GM18861 (cell line): ENCODE results near the gene PLSCR4.
"Not testable (repeated sequence)": the region's sequence is repeated elsewhere in the genome, so short reads cannot be mapped to it uniquely, and the experiment has no call there.

Experiments
- ATAC-seq: cut with Tn5 transposase; IDR thresholded peaks from one replicate; pipeline ENCODE4 v1.9.1; 2021; ENCODE audit not compliant: unreplicated experiment

Gene PLSCR4

DNA sequence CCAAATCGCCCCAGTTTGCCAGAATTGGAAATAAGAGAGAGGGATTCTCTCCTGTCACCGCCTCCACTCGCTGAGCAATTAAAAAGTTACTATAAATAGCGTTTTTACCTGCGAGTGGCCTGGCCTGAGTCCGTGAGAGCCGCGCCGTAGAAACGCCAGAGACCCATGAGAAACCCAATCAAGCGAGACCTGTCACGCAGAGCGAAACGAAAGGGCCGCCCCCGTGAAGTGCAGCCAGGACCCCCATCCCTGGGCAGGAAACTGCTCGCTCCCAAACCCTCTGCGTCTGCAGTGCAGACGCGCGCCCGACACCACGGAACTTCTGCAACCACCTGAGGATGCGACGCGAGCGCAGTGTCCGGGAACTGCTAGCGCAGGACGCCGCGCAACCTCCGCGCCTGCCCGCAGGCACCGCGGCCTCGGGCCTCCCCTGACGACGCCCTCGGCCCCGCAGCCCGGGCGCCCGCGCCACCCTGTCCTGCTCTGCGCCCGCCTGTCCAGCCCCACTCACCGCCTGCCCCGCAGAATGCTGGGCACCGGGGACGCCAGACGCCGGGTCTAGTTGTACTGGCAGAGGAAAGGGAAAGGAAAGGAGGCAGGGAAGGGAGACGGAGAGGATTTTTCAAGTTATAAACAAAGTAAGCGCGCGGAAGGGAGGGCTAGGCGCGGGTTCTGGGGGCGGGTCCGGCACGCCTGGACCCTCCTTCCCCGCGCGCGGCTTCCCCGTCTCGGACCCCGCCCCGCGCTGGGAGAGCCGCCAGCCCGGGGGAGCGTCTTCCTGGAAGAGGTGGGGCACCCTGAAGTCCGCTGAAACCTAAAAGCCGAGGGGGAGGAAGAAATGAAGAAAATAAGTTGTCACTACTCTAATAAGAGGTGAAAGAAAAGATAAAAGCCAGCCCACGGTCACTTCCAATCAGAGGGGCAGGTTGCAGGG is at the start of gene PLSCR4:
Gene PLSCR4, minus strand, starts transcription at position 657 of the 934 bp plus-strand sequence. CDS start 29,034 bp downstream, outside the sequence.
- ATAC-seq = no peak

GRCh38 chr3:146293401-146293800 is 42.5 kb upstream of the PLSCR4 start:
- not testable (repeated sequence) for ATAC-seq

DNA sequence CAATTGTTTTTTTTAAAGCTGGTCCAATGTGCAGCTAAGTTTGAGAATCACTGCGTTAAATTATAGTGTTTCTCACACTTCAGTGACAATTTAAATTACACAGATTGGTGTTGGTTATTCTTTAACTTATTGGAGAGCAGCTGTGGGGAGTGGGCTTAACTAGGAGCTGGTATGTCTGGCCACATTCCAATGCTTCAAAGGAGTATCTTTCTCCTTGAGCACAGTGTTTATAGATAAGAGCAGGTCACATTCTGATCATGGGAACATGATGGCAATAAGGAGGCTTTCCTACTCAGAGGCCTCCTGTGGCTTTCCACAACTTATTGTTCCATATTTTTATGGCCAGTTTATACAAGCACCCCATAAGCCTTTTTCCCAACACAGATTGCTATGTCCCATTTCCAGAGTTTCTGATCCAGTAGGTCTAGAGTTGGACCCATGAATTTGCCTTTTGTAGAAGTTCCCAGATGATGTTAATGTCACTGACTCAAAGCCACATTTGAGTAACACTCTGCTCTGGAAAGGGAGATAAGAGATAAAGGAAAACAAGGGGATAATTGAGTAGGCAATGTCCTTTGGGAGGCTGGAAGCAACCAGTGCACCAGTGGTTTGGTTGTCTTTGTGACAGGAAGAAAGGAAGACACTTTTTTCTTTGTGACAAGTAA is 33.0 kb upstream of the PLSCR4 start:
- ATAC-seq = no peak

DNA sequence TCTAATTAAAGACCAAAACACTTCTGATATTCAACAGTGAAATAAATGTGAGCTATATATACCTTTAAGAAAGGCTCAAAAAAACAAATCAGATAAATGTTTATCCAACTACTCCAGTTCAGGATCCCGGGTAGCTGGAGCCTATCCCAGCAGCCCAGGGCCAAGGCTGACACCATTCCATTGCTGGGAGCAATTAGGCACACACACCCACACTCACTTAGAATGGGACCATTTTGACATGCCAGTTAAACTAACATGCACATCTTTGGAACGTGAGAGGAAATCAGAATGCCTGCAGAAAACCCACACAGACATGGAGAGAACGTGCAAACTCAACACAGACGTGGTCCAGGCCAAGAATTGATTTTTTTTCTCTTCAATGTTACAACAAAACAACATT is 30.0 kb upstream of the PLSCR4 start:
- no peak for ATAC-seq

GRCh38 chr3:146279951-146280350 is 29.0 kb upstream of the PLSCR4 start:
- ATAC-seq = no peak

GRCh38 chr3:146279013-146279412 is 28.1 kb upstream of the PLSCR4 start:
- no peak for ATAC-seq

DNA sequence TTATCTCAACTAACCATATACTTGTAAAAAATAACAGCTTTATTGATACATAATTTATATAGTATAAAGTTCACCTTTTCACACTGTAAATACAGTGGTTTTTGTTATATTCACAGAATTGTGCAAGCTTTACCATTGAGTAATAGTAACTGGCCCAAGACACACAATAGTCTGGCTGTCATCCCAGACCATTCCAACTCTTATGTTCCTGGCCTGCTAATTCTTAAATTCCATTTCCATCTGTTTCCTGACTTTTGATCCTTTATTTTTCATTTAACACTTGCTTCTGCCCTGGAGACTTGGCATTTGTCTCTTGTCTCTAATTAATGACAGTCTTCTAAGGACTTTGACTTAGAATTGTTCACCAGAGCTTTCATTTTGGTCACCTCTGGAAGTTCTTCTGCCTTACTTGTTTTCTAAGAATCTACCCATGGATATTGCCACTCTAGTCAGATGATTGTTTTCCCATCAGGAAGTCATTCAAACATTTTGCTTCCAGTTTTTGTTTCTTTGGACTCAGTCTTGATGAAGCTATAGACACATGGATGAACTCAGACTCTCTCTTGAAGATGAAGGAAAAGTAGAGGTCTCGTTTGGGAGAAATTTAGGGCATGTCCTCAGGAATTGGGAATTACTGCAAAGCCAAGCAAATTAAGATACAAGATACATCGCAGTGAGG is 27.2 kb upstream of the PLSCR4 start:
- ATAC-seq = no peak

DNA sequence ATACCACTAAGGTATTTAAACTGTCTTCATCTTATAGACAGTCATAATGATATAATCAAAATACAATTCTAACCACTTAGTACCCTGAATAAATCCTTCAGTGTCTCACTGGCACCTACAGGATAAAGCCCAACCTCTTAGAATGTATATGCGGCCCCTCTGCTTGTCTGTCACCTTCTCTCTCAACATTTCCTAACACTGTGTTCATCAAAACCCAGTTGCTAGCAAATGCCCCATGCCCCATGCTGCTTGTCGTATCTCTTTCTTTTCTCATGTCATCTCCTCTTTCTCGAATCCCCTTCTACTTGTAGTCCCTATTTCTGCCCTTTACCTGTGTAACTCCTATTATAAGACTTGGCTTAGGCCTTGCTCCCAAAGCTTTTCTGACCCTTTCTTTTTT is 24.6 kb upstream of the PLSCR4 start:
- no peak for ATAC-seq

DNA sequence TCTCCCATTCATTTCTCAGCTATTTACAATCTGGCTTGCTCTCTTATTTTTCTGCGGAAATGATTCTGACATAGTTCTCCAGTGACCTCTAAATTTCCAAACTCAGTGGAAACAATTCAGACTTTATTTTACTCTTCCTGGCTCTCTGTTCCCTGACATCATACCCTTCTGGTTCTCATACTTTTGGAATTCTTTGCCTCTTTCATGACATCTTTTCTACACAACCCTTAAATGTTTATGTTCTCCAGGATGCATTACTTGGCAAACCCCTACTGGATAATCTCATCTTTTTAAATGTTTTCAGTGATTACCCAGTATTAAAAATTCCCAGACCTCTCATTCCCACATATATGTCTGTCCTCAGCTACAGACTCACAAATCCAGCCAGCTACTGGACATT is 23.9 kb upstream of the PLSCR4 start:
- ATAC-seq = no peak

DNA sequence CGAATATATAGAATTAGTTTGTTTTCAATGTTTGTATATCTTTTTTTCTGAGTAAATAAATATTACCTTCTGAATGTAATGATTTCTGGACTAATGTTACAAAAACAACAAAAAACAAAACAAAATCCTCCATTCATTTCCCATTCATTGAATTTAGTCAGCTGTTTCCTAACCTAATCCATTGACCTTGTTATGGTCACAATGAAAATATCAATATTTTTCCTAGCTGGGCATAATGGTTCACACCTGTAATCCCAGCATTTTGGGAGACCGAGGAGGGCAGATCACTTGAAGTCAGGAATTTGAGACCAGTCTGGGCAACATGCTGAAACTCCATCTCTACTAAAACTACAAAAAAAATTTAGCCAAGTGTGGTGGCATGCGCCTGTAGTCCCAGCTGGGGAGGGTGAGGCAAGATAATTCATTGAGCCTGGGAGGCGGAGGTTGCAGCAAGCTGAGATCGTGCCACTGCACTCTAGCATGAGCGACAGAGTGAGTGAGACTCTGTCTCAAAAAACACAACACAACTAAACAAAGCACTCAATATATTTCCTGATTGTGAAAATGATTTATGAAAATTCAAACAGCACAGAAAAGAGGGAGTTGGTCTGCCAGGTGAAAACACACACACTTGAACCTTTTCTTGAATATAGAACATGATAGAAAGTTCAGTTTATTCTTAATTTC is 23.0 kb upstream of the PLSCR4 start:
- no peak for ATAC-seq

DNA sequence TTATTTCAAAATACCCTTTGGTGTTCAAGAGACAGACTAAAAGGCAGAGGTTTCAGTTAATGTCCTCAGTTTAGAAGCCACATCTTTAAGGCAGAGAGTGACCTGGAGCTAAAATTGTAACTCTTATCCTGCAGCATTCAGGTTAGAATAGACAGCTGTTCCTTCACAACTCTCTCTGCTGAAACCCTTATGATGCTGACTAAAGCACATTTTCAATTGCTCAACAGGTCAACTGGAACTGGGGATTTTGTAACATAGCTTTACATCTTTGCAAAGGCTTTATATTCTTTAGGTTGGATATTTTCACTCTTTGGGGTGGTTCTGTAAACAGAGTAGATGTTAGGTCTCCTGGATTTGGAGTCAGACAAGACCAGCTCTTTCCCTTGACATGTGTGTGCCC is 20.3 kb upstream of the PLSCR4 start:
- ATAC-seq = no peak

DNA sequence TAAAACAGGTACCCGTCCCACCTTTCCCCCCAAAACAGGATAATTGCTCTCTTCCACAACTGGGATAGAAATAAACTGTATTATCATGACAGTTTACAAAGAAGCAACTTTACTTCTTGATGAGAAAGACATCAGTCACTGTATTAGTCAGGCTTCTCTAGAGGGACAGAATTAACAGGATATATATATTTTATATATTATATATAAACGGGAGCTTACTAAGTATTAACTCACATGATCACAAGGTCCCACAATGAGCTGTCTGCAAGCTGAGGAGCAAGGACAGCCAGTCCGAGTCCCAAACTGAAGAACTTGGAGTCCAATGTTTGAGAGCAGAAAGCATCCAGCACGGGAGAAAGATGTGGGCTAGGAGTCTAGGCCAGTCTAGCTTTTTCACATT is 18.4 kb upstream of the PLSCR4 start:
- ATAC-seq = no peak

GRCh38 chr3:146268535-146269219 is 17.8 kb upstream of the PLSCR4 start:
- no peak for ATAC-seq

GRCh38 chr3:146265720-146266119 is 14.8 kb upstream of the PLSCR4 start:
- ATAC-seq = no peak

DNA sequence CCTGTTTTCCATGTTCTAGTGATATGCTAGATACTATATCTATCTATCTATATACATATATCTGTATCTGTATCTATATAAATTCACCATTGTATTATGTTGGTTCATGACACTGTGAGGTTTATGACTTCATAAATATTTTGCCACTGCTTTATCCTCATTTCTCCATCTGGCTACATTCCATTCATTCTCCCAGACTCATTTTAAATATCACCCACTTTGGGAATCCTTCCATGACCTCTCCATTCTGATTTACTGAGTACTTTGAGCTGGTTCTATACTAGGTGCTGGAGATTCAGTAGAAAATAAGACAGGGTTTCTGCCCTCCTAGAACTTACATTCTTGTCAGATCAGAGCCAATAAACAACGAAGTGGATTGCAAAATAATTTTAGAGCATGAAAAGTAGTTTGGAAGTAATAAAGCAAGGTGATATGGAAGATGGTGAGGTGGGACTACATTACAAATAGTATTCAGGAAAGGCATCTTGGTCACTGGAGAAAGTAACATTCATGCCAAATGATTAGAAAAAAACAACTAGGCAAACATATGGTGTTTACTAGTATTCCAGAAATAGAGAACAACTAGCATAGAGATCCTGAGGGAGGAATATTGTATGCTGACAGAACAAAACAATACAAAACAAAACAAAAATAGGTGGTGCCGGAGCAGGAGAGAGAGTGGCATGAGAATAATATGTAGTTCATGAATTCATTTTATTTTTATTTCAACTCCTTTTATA is 11.6 kb upstream of the PLSCR4 start:
- ATAC-seq = no peak

DNA sequence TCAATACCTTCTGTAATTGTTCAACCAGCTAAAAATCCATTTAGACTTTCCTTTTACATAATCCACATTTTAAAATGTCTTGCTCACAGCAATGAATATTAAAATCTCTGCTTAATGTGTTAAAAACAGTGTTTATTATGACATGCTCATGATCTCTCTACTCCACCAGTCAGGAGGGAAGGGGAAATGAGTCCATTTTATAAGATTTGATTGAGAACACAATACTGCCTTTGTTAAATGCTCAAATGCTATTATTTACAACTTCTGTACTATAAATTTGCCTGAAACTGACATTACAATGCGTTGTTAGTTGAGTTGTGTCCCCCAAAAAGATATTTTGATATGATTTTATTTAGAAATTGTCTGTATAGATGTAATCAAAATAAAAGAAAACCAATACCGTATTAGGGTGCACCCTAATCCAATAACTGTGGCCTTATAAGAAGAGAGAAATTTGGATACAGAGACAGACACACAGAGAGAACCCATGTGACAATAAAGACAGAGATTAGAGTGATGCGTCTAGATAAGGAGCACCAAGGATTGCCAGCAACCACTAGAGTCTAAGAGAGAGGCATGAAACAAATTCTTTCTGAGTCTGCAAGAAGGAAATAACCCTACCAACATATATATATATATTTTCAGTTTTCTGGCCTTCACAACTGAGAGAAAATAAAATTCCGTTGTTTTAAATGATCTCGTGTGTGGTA is 9.1 kb upstream of the PLSCR4 start:
- ATAC-seq = no peak

DNA sequence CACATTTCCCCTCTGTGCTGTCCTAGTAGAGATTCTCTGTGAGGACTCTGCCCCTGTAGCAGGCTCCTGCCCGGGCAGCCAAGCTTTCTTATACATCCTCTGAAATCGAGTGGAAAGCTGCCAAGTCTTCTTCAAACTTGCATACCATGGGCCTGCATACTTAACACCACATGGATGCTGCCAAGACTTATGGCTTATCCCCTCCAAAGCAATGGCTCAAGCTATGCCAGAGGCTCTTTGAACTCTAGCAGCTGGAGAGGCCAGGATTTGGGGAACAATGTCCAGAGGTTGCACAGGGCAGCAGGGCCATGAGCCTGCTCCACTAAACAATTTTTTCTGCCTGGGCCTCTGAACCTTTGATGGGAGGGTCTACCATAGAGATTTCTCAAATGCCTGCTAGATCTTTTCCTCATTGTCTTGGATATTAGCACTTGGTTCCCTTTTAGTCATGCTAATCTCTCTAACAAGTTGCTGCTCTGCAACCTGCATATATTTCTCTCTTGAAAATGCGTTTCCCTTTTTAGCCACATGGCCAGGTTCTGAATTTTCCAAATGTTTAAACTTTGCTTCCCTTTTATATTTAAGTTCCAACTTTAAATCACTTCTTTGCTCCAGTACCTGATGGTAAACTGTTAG is 6.1 kb upstream of the PLSCR4 start:
- no peak for ATAC-seq

- not testable (repeated sequence) for ATAC-seq
Observed at GRCh38 chr3:146252445-146252844, 1.5 kb upstream of the PLSCR4 start.

GRCh38 chr3:146249921-146250320 is 984 bp downstream of the PLSCR4 start:
- no peak for ATAC-seq
